HepG2 (cell line): ENCODE results near the gene HYOU1. TPM values are rescaled to one million over a fixed set of nuclear protein-coding genes. Genes with fewer than 3 reads are reported as not detected.

ENCODE experiments used
- GABPB1 ChIP-seq: IDR thresholded peaks from 2 replicates; pipeline ENCODE4 v1.6.1; 2016; ENCODE audit warnings: mild to moderate bottlenecking, missing genetic modification reagents, moderate library complexity, missing compliant biosample characterization
- HES4 ChIP-seq: sonication (generic); formaldehyde crosslinking; IDR thresholded peaks from 2 replicates; pipeline ENCODE4 v1.9.0; 2021; ENCODE audit warnings: mild to moderate bottlenecking, missing genetic modification reagents, borderline replicate concordance
- NFIB ChIP-seq: sonication (generic); formaldehyde crosslinking; IDR thresholded peaks from 2 replicates; pipeline ENCODE4 v1.9.0; 2021; ENCODE audit warnings: missing genetic modification reagents, mild to moderate bottlenecking, borderline replicate concordance
- NR0B2 ChIP-seq: sonication (generic); formaldehyde crosslinking; IDR thresholded peaks from 2 replicates; pipeline ENCODE4 v1.4.0; 2020; ENCODE audit warnings: mild to moderate bottlenecking, missing genetic modification reagents
- PAX8 ChIP-seq: sonication (generic); formaldehyde crosslinking; IDR thresholded peaks from 2 replicates; pipeline ENCODE4 v1.8.0; 2022; ENCODE audit warnings: mild to moderate bottlenecking, missing genetic modification reagents, borderline replicate concordance
- PREB ChIP-seq: sonication (generic); formaldehyde crosslinking; IDR thresholded peaks from 2 replicates; pipeline ENCODE4 v1.4.0; 2020; ENCODE audit warnings: missing genetic modification reagents
- PTBP1 ChIP-seq: fragments of 200-400 bp; formaldehyde crosslinking; IDR thresholded peaks from 2 replicates; pipeline ENCODE4 v1.6.1; 2018; ENCODE audit warnings: low read length, low read depth; ENCODE audit not compliant: poor library complexity, severe bottlenecking
- RXRB ChIP-seq: IDR thresholded peaks from 2 replicates; pipeline ENCODE4 v1.6.1; 2016; ENCODE audit warnings: borderline replicate concordance, missing genetic modification reagents, missing compliant biosample characterization
- SMARCC2 ChIP-seq: fragments of 450-650 bp; IDR thresholded peaks from 2 replicates; pipeline ENCODE4 v1.6.1; 2017; ENCODE audit warnings: antibody characterized with exemption, mild to moderate bottlenecking
- SOX5 ChIP-seq: IDR thresholded peaks from 2 replicates; pipeline ENCODE4 v1.6.1; 2016; ENCODE audit warnings: borderline replicate concordance
- SRSF9 ChIP-seq: fragments of 200-400 bp; formaldehyde crosslinking; IDR thresholded peaks from 2 replicates; pipeline ENCODE4 v1.6.1; 2018; ENCODE audit warnings: borderline replicate concordance, mild to moderate bottlenecking, low read depth, low read length; ENCODE audit not compliant: insufficient read depth, poor library complexity, severe bottlenecking
- THAP8 ChIP-seq: sonication (generic); formaldehyde crosslinking; IDR thresholded peaks from 2 replicates; pipeline ENCODE4 v1.5.1; 2020; ENCODE audit warnings: missing genetic modification reagents, mild to moderate bottlenecking, borderline replicate concordance
- ZEB1 ChIP-seq: IDR thresholded peaks from 2 replicates; pipeline ENCODE4 v1.6.1; 2012; ENCODE audit warnings: mild to moderate bottlenecking, low read depth, inconsistent platforms; ENCODE audit not compliant: insufficient replicate concordance
- ZFX ChIP-seq: sonication (generic); formaldehyde crosslinking; IDR thresholded peaks from 2 replicates; pipeline ENCODE4 v1.4.0; 2020; ENCODE audit warnings: mild to moderate bottlenecking, low read depth, missing genetic modification reagents, moderate library complexity
- ZFY ChIP-seq: sonication (generic); formaldehyde crosslinking; IDR thresholded peaks from 2 replicates; pipeline ENCODE4 v1.4.0; 2020; ENCODE audit warnings: missing genetic modification reagents
- ZNF276 ChIP-seq: sonication (generic); formaldehyde crosslinking; IDR thresholded peaks from 2 replicates; pipeline ENCODE4 v1.4.0; 2020; ENCODE audit warnings: mild to moderate bottlenecking, low read depth, missing genetic modification reagents
- ZNF432 ChIP-seq: sonication (generic); formaldehyde crosslinking; IDR thresholded peaks from 2 replicates; pipeline ENCODE4 v1.5.0; 2020; ENCODE audit warnings: missing genetic modification reagents, mild to moderate bottlenecking, borderline replicate concordance
- ZNF569 ChIP-seq: sonication (generic); formaldehyde crosslinking; IDR thresholded peaks from 2 replicates; pipeline ENCODE4 v1.5.0; 2020; ENCODE audit warnings: mild to moderate bottlenecking, missing genetic modification reagents, moderate library complexity, borderline replicate concordance
- ZNF660 ChIP-seq: sonication (generic); formaldehyde crosslinking; IDR thresholded peaks from 2 replicates; pipeline ENCODE4 v1.5.1; 2020; ENCODE audit warnings: mild to moderate bottlenecking, low read depth, missing genetic modification reagents, borderline replicate concordance
- ZNF770 ChIP-seq: sonication (generic); formaldehyde crosslinking; IDR thresholded peaks from 2 replicates; pipeline ENCODE4 v1.5.0; 2020; ENCODE audit warnings: mild to moderate bottlenecking, missing genetic modification reagents
- polyA plus RNA-seq, 8 experiments: library from polyadenylated mRNA; depleted of rRNA in 3 of 8; stranded (reverse) in 7 of 8; unstranded in 1 of 8; fragments of >200 nt; fragmentation: Illumina TruSeq in 4 of 8; extraction: Trizol in 4 of 8; gene quantifications; 2 replicates each; pipeline versions ENCODE4 v1.2.1 to v1.2.3, GENCODE V29; 2011 to 2016; ENCODE audit warnings: low read depth in 4 of 8, missing spikeins in 1 of 8, mixed read lengths in 1 of 8; ENCODE audit not compliant: insufficient read depth in 1 of 8
- total RNA-seq, 5 experiments: library from RNA; depleted of rRNA; stranded (reverse); fragments of >200 nt; fragmentation: Illumina TruSeq; extraction: Trizol; gene quantifications; 2 replicates each; pipeline ENCODE4 v1.2.3, GENCODE V29; 2016; ENCODE audit warnings: low read depth in 1 of 5

Gene HYOU1
- total and polyA plus RNA-seq, 2 of the 13 experiments (the other 11 are each of a cell fraction or from before 2014, with no cell fraction given) = 127 to 155 TPM

- TF ChIP-seq ZNF770 (CRISPR knock-in tag) (peak; percentile 90), SMARCC2 (no peak), RXRB (CRISPR knock-in tag) (peak; percentile 67; the same call in 1 of the 2 replicates), SRSF9 (no peak), ZFY (CRISPR knock-in tag) (peak; percentile 48), ZNF276 (CRISPR knock-in tag) (peak; percentile 36; the same call in 1 of the 2 replicates), ZNF660 (CRISPR knock-in tag) (no peak), ZFX (peak; percentile 51), PTBP1 (peak; percentile 100), HES4 (CRISPR knock-in tag) (0 out of 2 replicates have a peak, but pooled peaks have one; percentile 50), NR0B2 (peak; percentile 89), ZNF432 (CRISPR knock-in tag) (no peak), ZNF569 (CRISPR knock-in tag) (no peak), PAX8 (CRISPR knock-in tag) (0 out of 2 replicates have a peak, but pooled peaks have one; percentile 59), GABPB1 (CRISPR knock-in tag) (peak; percentile 98), ZEB1 (peak; percentile 65), THAP8 (CRISPR knock-in tag) (0 out of 2 replicates have a peak, but pooled peaks have one; percentile 23), PREB (CRISPR knock-in tag) (no peak), SOX5 (CRISPR knock-in tag) (peak; percentile 27; the same call in 1 of the 2 replicates), NFIB (no peak)
Observed at GRCh38 chr11:119084663-119085436, 27.8 kb upstream of the HYOU1 start, which contains the start of gene HMBS (continued).
